ENCODE results near the gene MARCHF3.

Gene MARCHF3

GRCh38 chr5:127004721-127005120, 25.6 kb downstream of the MARCHF3 start:
- no peak for DNase-seq (ENCODE audit: extremely low spot score)
- ChIA-PET POLR2A (no interaction called here), CTCF (no interaction called here)
- TF ChIP-seq SUZ12 (IDR thresholded peaks at IDR 0.05), result no peak
- no peak for TF ChIP-seq TARDBP (IDR thresholded peaks at IDR 0.05)
- no peak for TF ChIP-seq LEF1 (IDR thresholded peaks at IDR 0.05; ENCODE audit: borderline replicate concordance)
- no peak for TF ChIP-seq CTBP1 (IDR thresholded peaks at IDR 0.05; ENCODE audit: borderline replicate concordance)
- no peak for TF ChIP-seq L3MBTL2 (conservative IDR thresholded peaks at IDR 0.05)
- no peak for TF ChIP-seq ARNT (IDR thresholded peaks at IDR 0.05)
- no peak for TF ChIP-seq HDGF (IDR thresholded peaks at IDR 0.05; ENCODE audit: borderline replicate concordance)
- TF ChIP-seq BHLHE40 (IDR thresholded peaks at IDR 0.05; ENCODE audit: borderline replicate concordance), result no peak
- TF ChIP-seq FOXA1 (IDR thresholded peaks at IDR 0.05), result no peak
- no peak for TF ChIP-seq NFRKB (IDR thresholded peaks at IDR 0.05)
- TF ChIP-seq FOXK2 (IDR thresholded peaks at IDR 0.05), result no peak
- TF ChIP-seq PKNOX1 (IDR thresholded peaks at IDR 0.05), result no peak
- no peak for TF ChIP-seq ELF4 (IDR thresholded peaks at IDR 0.05)

GRCh38 chr5:127003798-127004495, 26.4 kb downstream of the MARCHF3 start:
- DNase-seq (ENCODE audit: extremely low spot score), result no peak
- ChIA-PET POLR2A (no interaction called here), CTCF (no interaction called here)
- TF ChIP-seq HDGF (IDR thresholded peaks at IDR 0.05; ENCODE audit: borderline replicate concordance) (no peak), SP1 (IDR thresholded peaks at IDR 0.05) (no peak), PKNOX1 (IDR thresholded peaks at IDR 0.05) (no peak), L3MBTL2 (conservative IDR thresholded peaks at IDR 0.05) (no peak), NFRKB (IDR thresholded peaks at IDR 0.05) (no peak), ELF4 (IDR thresholded peaks at IDR 0.05) (no peak), BHLHE40 (IDR thresholded peaks at IDR 0.05; ENCODE audit: borderline replicate concordance) (no peak), ARNT (IDR thresholded peaks at IDR 0.05) (no peak), SUZ12 (IDR thresholded peaks at IDR 0.05) (no peak), LEF1 (IDR thresholded peaks at IDR 0.05; ENCODE audit: borderline replicate concordance) (no peak), FOXK2 (IDR thresholded peaks at IDR 0.05) (no peak), TARDBP (IDR thresholded peaks at IDR 0.05) (no peak), FOXM1 (IDR thresholded peaks at IDR 0.05; ENCODE audit: borderline replicate concordance) (no peak), ZNF384 (IDR thresholded peaks at IDR 0.05) (no peak), CTBP1 (IDR thresholded peaks at IDR 0.05; ENCODE audit: borderline replicate concordance) (no peak), FOXA1 (IDR thresholded peaks at IDR 0.05) (no peak)

DNA sequence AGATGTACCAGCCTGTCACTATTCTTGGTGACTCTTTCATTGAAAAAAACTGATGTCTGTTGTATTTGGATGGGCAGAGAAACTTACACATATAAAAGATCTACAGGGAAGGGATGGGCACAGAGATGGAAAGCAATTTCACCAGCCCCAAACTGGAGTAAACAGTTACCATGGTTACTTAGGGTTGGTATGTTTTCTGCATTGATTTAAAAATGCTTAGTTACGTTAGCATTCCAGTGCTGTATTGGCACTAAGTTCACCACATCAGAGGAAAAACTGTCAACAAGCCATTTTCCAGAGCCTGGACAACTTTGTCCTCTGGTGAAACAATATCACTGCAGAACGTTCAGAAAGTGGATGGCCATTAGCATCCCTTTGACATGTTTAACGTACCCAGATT, 28.0 kb downstream of the MARCHF3 start:
- ChIA-PET POLR2A (no interaction called here), CTCF (no interaction called here)
- TF ChIP-seq NFRKB (IDR thresholded peaks at IDR 0.05) (no peak), ARNT (IDR thresholded peaks at IDR 0.05) (no peak)
- no peak for DNase-seq (ENCODE audit: extremely low spot score)

- CTCF ChIA-PET, result no interaction called here
- TF ChIP-seq BHLHE40 (IDR thresholded peaks at IDR 0.05; ENCODE audit: borderline replicate concordance), result no peak
- no peak for DNase-seq (ENCODE audit: extremely low spot score)
- POLR2A ChIA-PET, result no interaction called here
These were observed 28.6 kb downstream of the MARCHF3 start for GRCh38 chr5:127001621-127002296.

DNA sequence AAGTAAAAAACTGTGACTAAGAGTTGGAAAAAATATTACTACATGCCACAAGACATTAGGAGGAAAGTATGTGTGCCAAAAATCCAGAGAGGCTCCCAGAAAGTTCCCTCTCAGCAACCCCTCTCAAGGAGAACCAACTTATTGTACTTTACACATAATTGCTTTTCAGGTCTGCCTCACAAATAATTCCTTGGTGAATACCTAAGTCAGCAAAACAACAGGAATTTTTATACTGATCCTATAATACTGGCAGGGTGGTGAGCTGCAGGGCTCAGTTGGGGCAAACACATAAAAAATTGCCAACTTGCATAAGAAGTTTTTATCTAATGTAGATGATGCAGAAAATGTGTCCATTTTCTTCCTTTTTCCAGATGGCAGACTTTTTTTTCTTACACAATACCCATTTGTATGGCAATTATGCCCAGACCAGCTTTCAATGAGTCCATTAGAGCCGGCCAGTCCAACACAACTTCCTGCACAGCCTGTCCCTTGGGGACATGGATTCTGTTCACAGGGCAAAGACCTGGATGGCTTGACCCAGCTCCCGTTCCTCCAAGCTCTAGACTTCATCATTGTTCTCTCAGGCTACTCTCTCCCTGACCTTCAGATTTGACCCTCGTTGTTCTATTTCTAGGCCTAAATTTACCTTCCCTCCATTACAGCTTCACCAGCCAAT, 31.3 kb downstream of the MARCHF3 start:
- ChIA-PET POLR2A (no interaction called here), CTCF (interaction anchor here (0.6 kb wide), 1 partner anchor 10 kb away, joined by 3 read pairs; no protein-coding TSS in a partner anchor)
- no peak for DNase-seq (ENCODE audit: extremely low spot score)
- TF ChIP-seq LEF1 (IDR thresholded peaks at IDR 0.05; ENCODE audit: borderline replicate concordance), result no peak
- TF ChIP-seq PKNOX1 (IDR thresholded peaks at IDR 0.05), result no peak
- no peak for TF ChIP-seq ELF4 (IDR thresholded peaks at IDR 0.05)
- no peak for TF ChIP-seq FOXA1 (IDR thresholded peaks at IDR 0.05)
- no peak for TF ChIP-seq ZNF384 (IDR thresholded peaks at IDR 0.05)
- TF ChIP-seq BHLHE40 (IDR thresholded peaks at IDR 0.05; ENCODE audit: borderline replicate concordance), result no peak
- TF ChIP-seq SUZ12 (IDR thresholded peaks at IDR 0.05), result no peak
- no peak for TF ChIP-seq CTBP1 (IDR thresholded peaks at IDR 0.05; ENCODE audit: borderline replicate concordance)
- no peak for TF ChIP-seq SP1 (IDR thresholded peaks at IDR 0.05)
- TF ChIP-seq NFRKB (IDR thresholded peaks at IDR 0.05), result no peak

GRCh38 chr5:126998201-126998631, 32.1 kb downstream of the MARCHF3 start:
- no peak for DNase-seq (ENCODE audit: extremely low spot score)
- TF ChIP-seq ZNF384 (IDR thresholded peaks at IDR 0.05), result no peak
- ChIA-PET CTCF (no interaction called here), POLR2A (no interaction called here)
